ENCODE data around the gene SMIM38. TPM values are rescaled to one million over a fixed set of nuclear protein-coding genes. Genes with fewer than 3 reads are reported as not detected.

SMIM38 gene
- total RNA-seq, 2 donors from 2014 or later, result 8.9 to 15.6 TPM

DNA sequence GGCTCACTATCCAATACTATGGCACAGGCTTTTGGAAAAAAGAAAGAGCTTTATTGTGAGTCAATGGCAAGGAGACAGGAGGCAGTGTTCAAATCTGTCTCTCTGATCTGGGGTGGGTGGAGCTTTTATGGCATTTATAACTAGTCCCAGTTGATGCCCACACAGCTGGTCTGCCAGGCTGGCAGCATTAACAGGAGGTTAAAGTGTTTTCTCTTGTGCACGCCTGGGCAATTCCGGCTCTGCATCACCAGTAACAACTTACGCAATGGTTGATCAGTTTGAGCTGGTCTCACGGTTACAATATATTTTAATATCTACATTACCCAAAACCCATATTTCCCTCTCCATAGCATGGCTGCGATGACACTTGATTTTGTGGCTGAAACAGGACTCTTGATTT is 15.1 kb upstream of the SMIM38 start:
- TF ChIP-seq, protein P1, sequence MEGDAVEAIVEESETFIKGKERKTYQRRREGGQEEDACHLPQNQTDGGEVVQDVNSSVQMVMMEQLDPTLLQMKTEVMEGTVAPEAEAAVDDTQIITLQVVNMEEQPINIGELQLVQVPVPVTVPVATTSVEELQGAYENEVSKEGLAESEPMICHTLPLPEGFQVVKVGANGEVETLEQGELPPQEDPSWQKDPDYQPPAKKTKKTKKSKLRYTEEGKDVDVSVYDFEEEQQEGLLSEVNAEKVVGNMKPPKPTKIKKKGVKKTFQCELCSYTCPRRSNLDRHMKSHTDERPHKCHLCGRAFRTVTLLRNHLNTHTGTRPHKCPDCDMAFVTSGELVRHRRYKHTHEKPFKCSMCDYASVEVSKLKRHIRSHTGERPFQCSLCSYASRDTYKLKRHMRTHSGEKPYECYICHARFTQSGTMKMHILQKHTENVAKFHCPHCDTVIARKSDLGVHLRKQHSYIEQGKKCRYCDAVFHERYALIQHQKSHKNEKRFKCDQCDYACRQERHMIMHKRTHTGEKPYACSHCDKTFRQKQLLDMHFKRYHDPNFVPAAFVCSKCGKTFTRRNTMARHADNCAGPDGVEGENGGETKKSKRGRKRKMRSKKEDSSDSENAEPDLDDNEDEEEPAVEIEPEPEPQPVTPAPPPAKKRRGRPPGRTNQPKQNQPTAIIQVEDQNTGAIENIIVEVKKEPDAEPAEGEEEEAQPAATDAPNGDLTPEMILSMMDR (IDR thresholded peaks at IDR 0.05), result no peak
- TF ChIP-seq POLR2A (IDR thresholded peaks at IDR 0.05), result no peak
- 96 to 97% methylated on average over 5 of the region's 5 CpGs for WGBS, 2 donors
- DNase-seq, result peak in 1 of 4 donors; percentile 5
- no peak for ATAC-seq
- Histone ChIP-seq H3K9me3 (no peaks in the 10 kb centered on the region), H3K27me3 (no peaks in the 10 kb centered on the region), H3K27ac (no peak overlapping the region), H3K4me3 (no peak overlapping the region), H3K4me1 (no peaks in the 10 kb centered on the region), H3K36me3 (replicated peaks in 1 of 2; ENCODE audit: insufficient read depth in 1 of 2, low read depth in 2 of 2) (no peaks in the 10 kb centered on the region)
- intact Hi-C loops (cut with DNase I), result no loop called here

DNA sequence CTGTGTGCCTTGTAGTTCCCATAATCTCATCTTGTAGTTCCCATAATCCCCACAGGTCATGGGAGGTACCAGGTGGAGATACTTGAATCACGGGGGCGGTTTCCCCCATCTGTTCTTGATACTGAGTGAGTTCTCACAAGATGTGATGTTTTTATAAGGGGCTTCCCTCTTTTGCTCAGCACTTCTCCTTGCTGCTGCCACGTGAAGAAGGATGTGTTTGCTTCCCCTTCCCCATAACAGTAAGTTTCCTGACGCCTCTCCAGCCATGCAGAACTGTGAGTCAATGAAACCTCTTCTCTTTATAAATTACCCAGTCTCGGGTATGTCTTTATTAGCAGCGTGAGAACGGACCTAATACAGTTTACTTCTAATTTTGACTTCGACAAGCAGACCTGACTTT is 14.0 kb upstream of the SMIM38 start:
- Histone ChIP-seq H3K9me3 (peaks cover 0 to 4% (median 0%) of the 10 kb centered on the region in 3 donors), H3K27ac (no peak overlapping the region), H3K36me3 (replicated peaks in 1 of 2; ENCODE audit: insufficient read depth in 1 of 2, low read depth in 2 of 2) (no peaks in the 10 kb centered on the region), H3K4me1 (no peaks in the 10 kb centered on the region), H3K27me3 (no peaks in the 10 kb centered on the region), H3K4me3 (no peak overlapping the region)
- TF ChIP-seq, protein P1 (IDR thresholded peaks at IDR 0.05), result no peak
- TF ChIP-seq POLR2A (IDR thresholded peaks at IDR 0.05), result no peak
- ATAC-seq (no peak), DNase-seq (no peak)
- WGBS, 2 donors, result 52 to 76% methylated on average over 8 of the region's 8 CpGs
- intact Hi-C loops (cut with DNase I), result no loop called here

DNA sequence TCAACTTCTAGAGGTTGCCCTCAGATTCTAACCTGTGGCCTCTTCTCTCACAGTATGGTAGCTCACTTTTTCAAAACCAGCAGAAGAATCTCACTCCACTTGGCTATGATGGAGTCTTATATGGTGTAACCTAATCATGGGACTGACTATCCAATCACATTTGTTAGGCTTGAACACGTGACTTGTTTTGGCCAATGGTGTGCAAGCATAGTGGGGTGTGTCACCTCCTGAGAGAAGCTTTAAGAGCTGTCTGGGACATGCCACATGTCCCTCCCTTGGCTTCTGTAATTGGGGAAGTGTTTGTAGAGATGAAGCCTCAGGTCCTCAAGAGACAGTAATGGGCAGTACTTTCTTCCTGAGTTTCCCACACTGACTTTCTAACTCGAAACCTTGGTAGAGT is 12.8 kb upstream of the SMIM38 start:
- Histone ChIP-seq H3K36me3 (replicated peaks in 1 of 2; ENCODE audit: insufficient read depth in 1 of 2, low read depth in 2 of 2) (no peaks in the 10 kb centered on the region), H3K9me3 (peaks cover 0 to 4% (median 0%) of the 10 kb centered on the region in 3 donors), H3K27me3 (no peaks in the 10 kb centered on the region), H3K27ac (no peak overlapping the region), H3K4me3 (no peak overlapping the region), H3K4me1 (no peaks in the 10 kb centered on the region)
- ATAC-seq, result no peak
- DNase-seq, result no peak
- WGBS, 2 donors, result 89 to 100% methylated on average over 2 of the region's 2 CpGs
- intact Hi-C loops (cut with DNase I), result no loop called here
- TF ChIP-seq POLR2A (IDR thresholded peaks at IDR 0.05), result no peak
- TF ChIP-seq, protein P1 (IDR thresholded peaks at IDR 0.05), result no peak

DNA sequence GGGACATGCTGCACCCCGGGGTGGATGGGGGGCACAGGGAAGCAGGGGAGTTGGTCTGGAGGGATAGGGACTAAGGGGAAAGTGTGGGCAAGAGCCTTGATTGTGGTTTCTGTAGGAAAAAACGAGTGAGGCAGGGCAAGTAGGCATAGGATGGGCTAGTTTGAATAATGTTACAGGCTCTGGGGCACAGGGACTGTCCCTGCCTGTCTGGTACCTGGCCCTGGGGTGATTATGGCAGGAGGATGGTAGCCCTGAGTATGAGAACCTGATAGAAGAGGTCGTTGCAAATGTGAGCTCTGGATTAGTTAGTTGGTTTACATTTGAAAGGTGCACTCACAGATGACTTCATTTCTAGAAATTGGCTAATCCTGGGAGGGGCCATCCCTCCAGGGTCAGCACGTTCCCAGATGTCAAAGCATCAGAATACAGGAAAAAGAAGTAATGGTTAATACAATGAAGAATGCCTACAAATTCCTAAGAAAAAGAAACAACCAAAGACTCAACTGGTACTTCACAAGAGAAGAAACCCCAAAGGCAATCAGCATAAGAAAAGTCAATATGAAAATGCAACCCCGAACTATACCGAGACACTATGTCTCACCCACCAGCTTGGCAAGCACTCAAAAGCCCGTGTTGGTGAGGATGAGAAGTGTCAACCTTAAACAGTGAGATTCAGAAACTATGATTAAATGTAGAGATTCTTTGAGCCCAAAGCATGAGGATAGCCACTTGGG is 11.3 kb upstream of the SMIM38 start:
- WGBS, 2 donors, result 62 to 66% methylated on average over 7 of the region's 7 CpGs
- TF ChIP-seq POLR2A (IDR thresholded peaks at IDR 0.05), result no peak
- TF ChIP-seq, protein P1 (IDR thresholded peaks at IDR 0.05), result no peak
- Histone ChIP-seq H3K27me3 (no peaks in the 10 kb centered on the region), H3K9me3 (peaks cover 0 to 4% (median 0%) of the 10 kb centered on the region in 3 donors), H3K4me3 (no peak overlapping the region), H3K27ac (no peak overlapping the region), H3K4me1 (no peaks in the 10 kb centered on the region), H3K36me3 (replicated peaks in 1 of 2; ENCODE audit: insufficient read depth in 1 of 2, low read depth in 2 of 2) (no peaks in the 10 kb centered on the region)
- no peak for ATAC-seq
- DNase-seq, result peak in 1 of 4 donors; percentile 2
- intact Hi-C loops (cut with DNase I), result no loop called here

DNA sequence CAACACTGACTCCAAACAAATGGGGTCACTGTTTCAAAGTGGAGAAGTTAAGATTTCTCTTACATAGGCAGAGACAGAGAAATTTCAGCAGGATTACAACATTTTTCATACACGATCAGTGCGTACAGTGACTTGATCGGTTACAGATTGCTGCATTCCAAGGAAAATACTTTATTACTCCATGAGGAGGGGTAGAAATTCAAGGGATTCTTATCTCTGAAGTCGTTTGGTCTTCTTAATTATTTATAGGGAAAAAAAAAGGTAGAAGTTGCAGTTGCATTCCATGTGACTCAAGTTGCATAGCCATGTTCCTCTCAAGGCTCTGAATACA is 10.7 kb upstream of the SMIM38 start:
- peaks cover 0 to 4% (median 0%) of the 10 kb centered on the region in 3 donors for H3K9me3 ChIP-seq
- ATAC-seq (no peak), DNase-seq (no peak)
- intact Hi-C loops (cut with DNase I), result no loop called here
- no peaks in the 10 kb centered on the region for H3K4me1 ChIP-seq
- WGBS, 2 donors, result 70 to 76% methylated on average over 4 of the region's 4 CpGs
- no peak for TF ChIP-seq POLR2A (IDR thresholded peaks at IDR 0.05)
- TF ChIP-seq, protein P1 (IDR thresholded peaks at IDR 0.05), result no peak
- no peak overlapping the region for H3K27ac ChIP-seq
- H3K27me3 ChIP-seq, result no peaks in the 10 kb centered on the region
- no peak overlapping the region for H3K4me3 ChIP-seq
- no peaks in the 10 kb centered on the region for H3K36me3 ChIP-seq (replicated peaks in 1 of 2; ENCODE audit: insufficient read depth in 1 of 2, low read depth in 2 of 2)

Data from body of pancreas (tissue), 4 donors.